Uterus (tissue), 4 donors: ENCODE results near the gene DCLK3. TPM values are rescaled to one million over a fixed set of nuclear protein-coding genes. Genes with fewer than 3 reads are reported as not detected.

Experiments
- DNase-seq, 2 donors: peaks; one replicate each; pipeline ENCODE4 v3.0.0-alpha.2; 2019 to 2020
- H3K27ac ChIP-seq, 2 donors: fragments of 200-600 bp; sonication (generic); 1 replicate in 1 of 2; 2 replicates in 1 of 2; pipeline ENCODE4 v1.5.1; 2016 to 2018
- H3K27me3 ChIP-seq, 2 donors: fragments of 200-600 bp; sonication (generic); one replicate each; pipeline ENCODE4 v1.5.1; 2018 to 2019; ENCODE audit warnings: control low read depth in 1 of 2
- H3K36me3 ChIP-seq, 2 donors: fragments of 200-600 bp; sonication (generic); one replicate each; pipeline ENCODE4 v1.5.1; 2019; ENCODE audit warnings: control low read depth in 1 of 2
- H3K4me1 ChIP-seq, 2 donors: fragments of 200-600 bp; sonication (generic); one replicate each; pipeline ENCODE4 v1.5.1; 2018 to 2019; ENCODE audit warnings: control low read depth in 1 of 2
- H3K4me3 ChIP-seq, 2 donors: fragments of 200-600 bp; sonication (generic); 1 replicate in 1 of 2; 2 replicates in 1 of 2; pipeline ENCODE4 v1.5.1; 2018 to 2019; ENCODE audit warnings: mild to moderate bottlenecking in 1 of 2
- H3K9me3 ChIP-seq, 2 donors: fragments of 200-600 bp; sonication (generic); one replicate each; pipeline ENCODE4 v1.5.1; 2019; ENCODE audit warnings: control low read depth in 1 of 2
- CTCF ChIP-seq, 4 experiments: fragments of 200-600 bp in 2 of 4; fragments of 450-650 bp in 2 of 4; sonication (generic) in 2 of 4; IDR thresholded peaks; one replicate each; pipeline ENCODE4 v1.5.1; 2016 to 2019; ENCODE audit warnings: antibody characterized with exemption in 4 of 4, mild to moderate bottlenecking in 2 of 4, moderate library complexity in 1 of 4
- POLR2A ChIP-seq, 2 donors: fragments of 450-650 bp; IDR thresholded peaks; one replicate each; pipeline ENCODE4 v1.6.1; 2016; ENCODE audit warnings: antibody characterized with exemption in 2 of 2, mild to moderate bottlenecking in 1 of 2, moderate library complexity in 1 of 2
- intact Hi-C: fragments of 100-400 bp; cut with DNase I; formaldehyde crosslinking; loops from one replicate; pipeline ENCODE4 v1.15.1; 2023; ENCODE audit warnings: low total_unique reads
- total RNA-seq, 4 donors: library from RNA; depleted of rRNA in 3 of 4; stranded (reverse); fragments of >200 nt in 3 of 4; gene quantifications; one replicate each; pipeline versions ENCODE4 v1.1.0 to v1.2.4, GENCODE V29; 2014 to 2023
- donor health status: DM: yes; HTN: yes; CAD: no.

Gene DCLK3
- total RNA-seq, 4 donors from 2014 or later = 1.0 to 1.5 TPM; not detected in 2

DNA sequence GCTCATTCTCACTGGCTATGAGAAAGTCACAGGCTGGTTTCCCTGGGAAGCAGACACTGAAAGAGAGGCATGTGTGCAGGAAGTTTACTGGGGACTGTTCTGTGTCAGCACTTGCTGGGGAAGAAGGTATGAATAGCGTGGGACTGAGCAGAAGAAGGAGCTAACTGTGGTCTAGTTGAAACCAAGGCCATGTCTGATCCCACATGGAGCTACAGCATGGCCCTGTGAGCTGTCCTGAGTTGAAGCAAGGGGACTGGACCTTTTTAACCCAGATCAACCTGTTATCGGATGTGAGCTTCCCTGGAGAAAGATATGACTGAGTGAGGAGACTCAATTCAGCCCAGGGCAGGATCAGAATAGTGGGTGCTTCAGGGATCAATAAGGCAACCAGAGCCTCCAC lies 53.7 kb downstream of the DCLK3 start:
- Histone ChIP-seq H3K4me3 (no peak overlapping the region), H3K27me3 (no peaks in the 10 kb centered on the region), H3K36me3 (no peaks in the 10 kb centered on the region), H3K27ac (no peak overlapping the region), H3K4me1 (no peaks in the 10 kb centered on the region), H3K9me3 (no peaks in the 10 kb centered on the region)
- intact Hi-C loops = no loop called here
- no peak for TF ChIP-seq POLR2A (IDR thresholded peaks at IDR 0.05)
- TF ChIP-seq CTCF (IDR thresholded peaks at IDR 0.05) = no peak
- DNase-seq = no peak

DNA sequence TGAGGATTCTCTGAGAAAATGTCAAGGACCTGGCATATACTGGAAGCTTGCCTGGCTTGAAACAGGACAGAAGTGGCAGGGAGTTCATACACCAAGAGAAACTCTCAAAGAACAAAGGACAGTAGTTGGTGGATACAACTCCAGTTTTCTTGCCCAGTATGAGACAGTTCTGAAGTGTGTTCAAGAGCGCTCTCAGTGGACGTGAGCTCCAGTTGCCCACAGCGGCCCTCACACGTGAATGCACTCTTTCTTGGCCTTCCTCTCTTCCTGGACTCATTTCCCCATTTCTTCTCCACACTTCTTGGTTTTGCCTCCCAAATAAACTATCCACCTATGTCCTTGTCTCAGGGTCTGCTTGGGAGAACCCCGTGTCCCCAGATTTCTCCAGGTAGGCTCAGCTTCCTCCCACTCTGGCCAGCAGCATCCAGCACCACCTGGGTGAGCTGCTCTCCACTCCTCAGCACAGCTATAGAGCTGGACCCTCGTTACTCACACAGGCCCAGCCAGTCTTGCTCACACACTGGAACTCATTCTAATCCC lies 54.5 kb downstream of the DCLK3 start:
- no peak for DNase-seq
- H3K27ac ChIP-seq = no peak overlapping the region
- no peaks in the 10 kb centered on the region for H3K4me1 ChIP-seq
- no peaks in the 10 kb centered on the region for H3K9me3 ChIP-seq
- intact Hi-C loops = no loop called here
- no peaks in the 10 kb centered on the region for H3K36me3 ChIP-seq
- no peak overlapping the region for H3K4me3 ChIP-seq
- no peaks in the 10 kb centered on the region for H3K27me3 ChIP-seq
- TF ChIP-seq POLR2A (IDR thresholded peaks at IDR 0.05) (no peak), CTCF (IDR thresholded peaks at IDR 0.05) (no peak)

DNA sequence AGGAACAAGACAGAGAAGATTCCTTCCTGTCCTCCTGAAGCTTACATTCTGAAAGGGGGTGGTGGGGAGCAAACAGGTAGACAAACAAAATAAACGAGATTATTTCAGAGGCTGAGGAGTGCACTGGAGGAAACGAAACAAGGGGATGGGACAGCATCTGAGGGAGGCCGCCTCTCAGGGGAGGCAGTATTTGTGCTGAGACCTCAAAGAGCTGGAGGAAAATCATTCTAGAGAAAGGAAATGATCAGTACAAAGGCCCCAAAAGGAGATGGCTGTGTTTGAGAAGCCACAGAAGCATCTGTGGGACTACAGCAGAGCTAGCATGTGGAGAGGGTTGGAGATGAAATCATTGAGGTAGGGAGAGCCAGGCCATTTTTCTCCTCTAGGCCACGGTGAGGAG lies 55.1 kb downstream of the DCLK3 start:
- DNase-seq = no peak
- H3K36me3 ChIP-seq = no peaks in the 10 kb centered on the region
- no peaks in the 10 kb centered on the region for H3K4me1 ChIP-seq
- no peak overlapping the region for H3K4me3 ChIP-seq
- TF ChIP-seq POLR2A (IDR thresholded peaks at IDR 0.05) (no peak), CTCF (IDR thresholded peaks at IDR 0.05) (no peak)
- intact Hi-C loops = no loop called here
- no peaks in the 10 kb centered on the region for H3K9me3 ChIP-seq
- no peak overlapping the region for H3K27ac ChIP-seq
- H3K27me3 ChIP-seq = no peaks in the 10 kb centered on the region

DNA sequence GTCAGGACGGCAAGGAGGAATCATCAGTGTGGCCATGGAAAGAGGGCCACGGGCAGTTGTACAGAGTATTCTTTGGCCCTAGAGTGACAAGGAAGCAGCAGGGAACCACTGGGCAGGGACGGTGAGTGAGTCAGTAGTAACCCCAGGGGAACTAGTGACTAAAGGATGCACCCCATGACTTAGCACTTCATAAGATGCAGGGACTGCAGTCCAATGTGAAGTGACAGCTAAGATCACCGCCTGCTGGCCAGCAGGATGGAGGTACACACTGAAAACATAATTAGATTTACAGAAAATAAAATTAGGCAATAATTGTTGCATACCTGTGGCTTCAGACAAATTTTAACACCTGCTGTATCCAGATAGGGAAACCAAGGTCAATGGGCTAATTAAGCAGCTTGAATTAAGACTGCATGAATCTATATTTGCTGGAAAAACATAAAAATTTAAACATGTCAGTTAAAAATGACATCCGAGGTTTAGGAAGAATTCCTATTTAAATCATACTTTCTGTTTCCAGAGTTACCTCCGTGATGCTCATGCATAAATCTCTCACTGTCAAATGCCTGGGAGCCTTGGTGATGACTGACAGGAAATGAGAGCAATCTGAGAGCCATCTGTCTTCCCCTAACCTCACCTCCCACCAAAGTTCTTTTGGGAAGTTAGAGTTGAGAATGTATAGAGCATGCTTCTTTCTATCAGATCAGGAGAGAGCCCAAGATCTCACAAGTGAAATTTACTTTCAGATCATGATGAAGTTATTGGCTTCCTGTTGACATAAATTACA lies 56.5 kb downstream of the DCLK3 start:
- no peaks in the 10 kb centered on the region for H3K27me3 ChIP-seq
- no peaks in the 10 kb centered on the region for H3K36me3 ChIP-seq
- TF ChIP-seq POLR2A (IDR thresholded peaks at IDR 0.05) = no peak
- TF ChIP-seq CTCF (IDR thresholded peaks at IDR 0.05) = no peak
- H3K4me1 ChIP-seq = no peaks in the 10 kb centered on the region
- no peak overlapping the region for H3K27ac ChIP-seq
- H3K4me3 ChIP-seq = no peak overlapping the region
- no peaks in the 10 kb centered on the region for H3K9me3 ChIP-seq
- no peak for DNase-seq
- intact Hi-C loops = no loop called here

DNA sequence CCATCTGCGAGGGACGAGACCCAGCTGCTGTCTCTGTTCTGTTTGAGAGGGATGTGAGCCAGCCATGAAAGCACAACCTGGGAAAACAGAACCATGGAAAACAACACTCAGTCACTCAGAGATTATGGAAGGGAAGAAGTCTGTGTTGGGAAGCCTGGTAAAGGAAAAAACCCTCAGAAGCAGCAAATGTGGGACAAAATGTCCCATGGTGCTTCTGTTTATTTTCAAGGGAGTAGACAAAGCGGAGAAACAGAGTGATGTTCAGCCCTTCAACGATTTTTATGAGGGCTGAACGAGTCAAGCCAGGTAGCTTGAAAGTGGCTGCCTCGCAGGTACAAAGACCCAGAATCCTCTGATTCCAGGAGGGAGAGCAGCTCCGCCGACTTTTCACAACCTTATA lies 59.3 kb downstream of the DCLK3 start:
- intact Hi-C loops = no loop called here
- TF ChIP-seq POLR2A (IDR thresholded peaks at IDR 0.05) = no peak
- TF ChIP-seq CTCF (IDR thresholded peaks at IDR 0.05) = no peak
- Histone ChIP-seq H3K36me3 (no peaks in the 10 kb centered on the region), H3K4me1 (no peaks in the 10 kb centered on the region), H3K4me3 (no peak overlapping the region), H3K27ac (no peak overlapping the region), H3K9me3 (no peaks in the 10 kb centered on the region), H3K27me3 (no peaks in the 10 kb centered on the region)
- no peak for DNase-seq
